ENCODE measurements around the gene THBS4.

The THBS4 gene

GRCh38 chr5:80043187-80043586 is 8.0 kb downstream of the THBS4 start:
- Histone ChIP-seq H3K4me2 (ENCODE audit: low read length) (no peak overlapping the region), H3K27me3 (ENCODE audit: low read depth, low read length) (peaks cover 22% of the 10 kb centered on the region; the same call in 1 of the 2 replicates), H4K20me1 (ENCODE audit: insufficient read depth, low read length) (no peaks in the 10 kb centered on the region), H3K4me1 (ENCODE audit: low read length) (no peaks in the 10 kb centered on the region), H3K4me3 (ENCODE audit: low read length) (no peak overlapping the region), H3K9me3 (ENCODE audit: insufficient read depth, low read length) (no peaks in the 10 kb centered on the region), H3K9ac (ENCODE audit: low read length) (no peak overlapping the region), H2AFZ (ENCODE audit: low read depth, low read length) (no peak overlapping the region), H3K27ac (ENCODE audit: low read length) (no peak overlapping the region), H3K36me3 (replicated peaks; ENCODE audit: low read depth, low read length) (no peaks in the 10 kb centered on the region), H3K79me2 (ENCODE audit: low read length) (no peaks in the 10 kb centered on the region)
- TF ChIP-seq CTCF (IDR thresholded peaks at IDR 0.05; ENCODE audit: low read depth, low read length) (no peak), EZH2phosphoT487 (IDR thresholded peaks at IDR 0.05; ENCODE audit: low read depth) (no peak)

- no peak overlapping the region for H3K9ac ChIP-seq (ENCODE audit: low read length)
- no peaks in the 10 kb centered on the region for H4K20me1 ChIP-seq (ENCODE audit: insufficient read depth, low read length)
- no peaks in the 10 kb centered on the region for H3K79me2 ChIP-seq (ENCODE audit: low read length)
- H3K4me1 ChIP-seq (ENCODE audit: low read length): no peaks in the 10 kb centered on the region
- no peak overlapping the region for H3K4me3 ChIP-seq (ENCODE audit: low read length)
- H3K27ac ChIP-seq (ENCODE audit: low read length): no peak overlapping the region
- H3K4me2 ChIP-seq (ENCODE audit: low read length): no peak overlapping the region
- no peaks in the 10 kb centered on the region for H3K9me3 ChIP-seq (ENCODE audit: insufficient read depth, low read length)
- H3K27me3 ChIP-seq (ENCODE audit: low read depth, low read length): 0 out of 2 replicates have a peak, but pooled peaks cover 3% of the 10 kb centered on the region
- no peak overlapping the region for H2AFZ ChIP-seq (ENCODE audit: low read depth, low read length)
- no peaks in the 10 kb centered on the region for H3K36me3 ChIP-seq (replicated peaks; ENCODE audit: low read depth, low read length)
- TF ChIP-seq CTCF (IDR thresholded peaks at IDR 0.05; ENCODE audit: low read depth, low read length) (no peak), EZH2phosphoT487 (IDR thresholded peaks at IDR 0.05; ENCODE audit: low read depth) (no peak)
Measured at GRCh38 chr5:80048084-80048780, 13.1 kb downstream of the THBS4 start.

- no peak overlapping the region for H2AFZ ChIP-seq (ENCODE audit: low read depth, low read length)
- no peaks in the 10 kb centered on the region for H3K79me2 ChIP-seq (ENCODE audit: low read length)
- no peaks in the 10 kb centered on the region for H3K9me3 ChIP-seq (ENCODE audit: insufficient read depth, low read length)
- H3K27me3 ChIP-seq (ENCODE audit: low read depth, low read length): no peaks in the 10 kb centered on the region
- no peaks in the 10 kb centered on the region for H3K4me1 ChIP-seq (ENCODE audit: low read length)
- TF ChIP-seq CTCF (IDR thresholded peaks at IDR 0.05; ENCODE audit: low read depth, low read length): no peak
- no peak for TF ChIP-seq EZH2phosphoT487 (IDR thresholded peaks at IDR 0.05; ENCODE audit: low read depth)
- H3K9ac ChIP-seq (ENCODE audit: low read length): no peak overlapping the region
- no peak overlapping the region for H3K27ac ChIP-seq (ENCODE audit: low read length)
- H3K36me3 ChIP-seq (replicated peaks; ENCODE audit: low read depth, low read length): no peaks in the 10 kb centered on the region
- no peak overlapping the region for H3K4me3 ChIP-seq (ENCODE audit: low read length)
- H4K20me1 ChIP-seq (ENCODE audit: insufficient read depth, low read length): no peaks in the 10 kb centered on the region
- H3K4me2 ChIP-seq (ENCODE audit: low read length): no peak overlapping the region
Measured at GRCh38 chr5:80052464-80052863, 17.3 kb downstream of the THBS4 start.

- Histone ChIP-seq H3K9me3 (ENCODE audit: insufficient read depth, low read length) (no peaks in the 10 kb centered on the region), H4K20me1 (ENCODE audit: insufficient read depth, low read length) (no peaks in the 10 kb centered on the region), H3K27ac (ENCODE audit: low read length) (no peak overlapping the region), H3K27me3 (ENCODE audit: low read depth, low read length) (no peaks in the 10 kb centered on the region), H3K79me2 (ENCODE audit: low read length) (no peaks in the 10 kb centered on the region), H3K4me1 (ENCODE audit: low read length) (no peaks in the 10 kb centered on the region), H3K36me3 (replicated peaks; ENCODE audit: low read depth, low read length) (no peaks in the 10 kb centered on the region), H3K9ac (ENCODE audit: low read length) (no peak overlapping the region), H2AFZ (ENCODE audit: low read depth, low read length) (no peak overlapping the region), H3K4me3 (ENCODE audit: low read length) (no peak overlapping the region), H3K4me2 (ENCODE audit: low read length) (no peak overlapping the region)
- no peak for TF ChIP-seq CTCF (IDR thresholded peaks at IDR 0.05; ENCODE audit: low read depth, low read length)
- no peak for TF ChIP-seq EZH2phosphoT487 (IDR thresholded peaks at IDR 0.05; ENCODE audit: low read depth)
Measured at GRCh38 chr5:80054682-80055081, 19.5 kb downstream of the THBS4 start.

Data from OCI-LY3 (cell line).